Sciatic nerve (tissue), 2 donors: ENCODE measurements around the gene TMEM132C. TPM values are rescaled to one million over a fixed set of nuclear protein-coding genes. Genes with fewer than 3 reads are reported as not detected.

Source experiments
- ATAC-seq: fragments of 200-7000 bp; cut with Tn5 transposase; one replicate; pipeline ENCODE4 v1.9.1; 2020; ENCODE audit warnings: mild to moderate bottlenecking, moderate library complexity
- DNase-seq: peaks from one replicate; pipeline ENCODE4 v3.0.0-alpha.2; 2020; ENCODE audit warnings: low spot score
- intact Hi-C: fragments of 100-400 bp; cut with DNase I; formaldehyde crosslinking; loops from one replicate; pipeline ENCODE4 v1.14.2; 2022
- total RNA-seq: library from RNA; stranded (reverse); fragmentation: NEBNext Ultra II Directional; extraction: Animal tissue kit (Norgen Biotek cat#: 25700); gene quantifications from one replicate; pipeline ENCODE4 v1.2.1, GENCODE V29; 2021
- donor health status: DM: no; HTN: no; CAD: no.
- donor health status: DM: no; HTN: no; CAD: no.

The TMEM132C gene
- total RNA-seq, 1 donor from 2014 or later = 13.5 TPM

DNA sequence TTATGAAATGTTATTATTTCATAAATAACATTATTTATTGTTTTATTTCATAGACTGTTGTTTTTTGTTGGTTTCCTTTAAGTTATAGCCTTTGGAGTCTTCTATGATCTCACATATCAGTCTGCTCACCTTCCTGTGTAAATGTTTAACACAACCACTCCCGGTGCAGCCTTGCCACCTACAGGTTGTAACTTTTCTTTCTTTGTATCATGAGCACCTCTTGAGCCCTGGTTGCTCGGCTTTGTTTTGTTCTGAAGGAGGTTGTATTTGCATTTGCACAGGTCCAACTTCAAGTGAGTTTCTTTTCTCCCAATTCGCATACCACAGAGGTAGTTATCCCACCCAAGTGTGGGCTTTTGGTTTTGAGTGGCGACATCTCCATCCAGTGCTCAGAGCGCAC lies 435.4 kb downstream of the TMEM132C start:
- intact Hi-C loops = no loop called here
- no peak for DNase-seq
- no peak for ATAC-seq

DNA sequence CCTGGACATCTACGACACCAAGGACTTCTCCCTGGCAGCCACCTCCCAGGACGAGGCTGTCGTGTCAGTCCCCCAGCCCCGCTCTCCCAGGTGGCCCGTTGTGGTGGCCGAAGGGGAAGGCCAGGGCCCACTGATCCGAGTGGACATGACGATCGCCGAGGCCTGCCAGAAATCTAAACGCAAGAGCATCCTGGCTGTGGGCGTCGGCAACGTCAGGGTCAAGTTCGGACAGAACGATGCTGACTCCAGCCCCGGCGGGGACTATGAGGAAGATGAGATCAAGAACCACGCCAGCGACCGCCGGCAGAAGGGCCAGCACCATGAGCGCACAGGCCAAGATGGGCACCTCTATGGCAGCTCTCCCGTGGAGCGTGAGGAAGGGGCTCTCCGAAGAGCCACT lies 438.2 kb downstream of the TMEM132C start:
- intact Hi-C loops = no loop called here
- DNase-seq (no peak), ATAC-seq (no peak)

GRCh38 chr12:128707488-128707887 lies 440.5 kb downstream of the TMEM132C start:
- intact Hi-C loops = no loop called here
- no peak for DNase-seq

GRCh38 chr12:128708789-128709188 lies 441.8 kb downstream of the TMEM132C start:
- no peak for ATAC-seq
- intact Hi-C loops = no loop called here
- no peak for DNase-seq

More at GRCh38 chr12:128707488-128707887, 440.5 kb downstream of the TMEM132C start:
- ATAC-seq = no peak

DNA sequence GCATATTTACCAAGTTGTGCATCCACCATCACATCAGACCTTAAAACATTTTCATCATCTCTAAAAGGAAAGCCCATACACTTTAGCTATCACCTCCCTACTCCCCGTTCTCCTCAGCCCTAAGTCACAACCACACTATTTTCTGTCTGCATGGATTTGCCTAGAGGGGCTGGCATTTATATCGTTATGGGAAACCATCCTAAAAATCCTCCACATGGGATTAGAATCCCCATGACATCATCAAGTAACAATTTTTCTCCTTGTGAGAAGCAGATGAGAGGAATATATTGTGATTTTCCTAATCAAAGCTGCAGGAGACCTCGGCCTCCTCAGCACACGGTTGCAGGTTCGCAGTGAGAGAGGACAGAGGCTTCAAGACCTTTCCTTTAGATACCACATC lies 442.7 kb downstream of the TMEM132C start:
- no peak for DNase-seq
- ATAC-seq = no peak
- intact Hi-C loops = no loop called here

DNA sequence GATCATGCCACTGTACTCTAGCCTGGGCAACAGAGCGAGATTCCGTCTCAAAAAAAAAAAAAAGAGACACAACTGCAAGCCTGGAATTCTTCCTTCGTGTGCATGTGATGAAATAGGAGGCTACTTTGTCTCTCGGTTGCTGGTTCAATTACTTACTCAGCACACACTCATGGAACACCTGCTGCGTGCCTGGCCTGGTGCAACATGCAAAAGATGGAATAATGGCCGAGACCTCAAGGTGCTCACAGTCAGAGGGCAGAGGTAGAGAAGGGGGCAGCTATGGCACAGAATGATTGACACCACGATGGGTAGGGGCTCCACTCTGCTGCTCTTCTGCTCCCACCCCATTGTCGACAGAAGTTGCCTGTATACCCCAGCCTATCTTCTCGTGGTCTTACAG lies 444.5 kb downstream of the TMEM132C start:
- intact Hi-C loops = no loop called here
- DNase-seq (no peak), ATAC-seq (no peak)

- no peak for DNase-seq
- intact Hi-C loops = no loop called here
- ATAC-seq = no peak
Observed at GRCh38 chr12:128712622-128713021, 445.7 kb downstream of the TMEM132C start.

DNA sequence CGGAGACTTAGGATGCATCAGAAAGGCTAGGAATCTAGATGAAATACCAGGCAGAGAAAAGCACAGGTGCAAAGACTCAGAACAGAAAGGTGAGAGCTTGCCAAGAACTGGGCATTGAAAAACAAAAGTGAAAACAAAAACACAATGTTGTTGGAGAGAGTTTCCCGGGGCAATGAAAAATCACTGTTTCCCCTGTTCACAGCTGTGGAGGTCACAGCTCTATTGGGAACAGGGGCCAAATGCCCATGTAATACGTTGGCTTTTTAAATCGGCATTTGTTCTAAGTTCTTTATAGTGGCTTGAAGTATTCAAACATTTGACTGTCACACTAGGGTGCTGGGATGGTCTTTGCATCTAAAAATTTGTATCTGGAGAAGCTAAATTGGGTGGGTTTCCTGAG lies 448.5 kb downstream of the TMEM132C start:
- ATAC-seq (no peak), DNase-seq (no peak)
- intact Hi-C loops = no loop called here

DNA sequence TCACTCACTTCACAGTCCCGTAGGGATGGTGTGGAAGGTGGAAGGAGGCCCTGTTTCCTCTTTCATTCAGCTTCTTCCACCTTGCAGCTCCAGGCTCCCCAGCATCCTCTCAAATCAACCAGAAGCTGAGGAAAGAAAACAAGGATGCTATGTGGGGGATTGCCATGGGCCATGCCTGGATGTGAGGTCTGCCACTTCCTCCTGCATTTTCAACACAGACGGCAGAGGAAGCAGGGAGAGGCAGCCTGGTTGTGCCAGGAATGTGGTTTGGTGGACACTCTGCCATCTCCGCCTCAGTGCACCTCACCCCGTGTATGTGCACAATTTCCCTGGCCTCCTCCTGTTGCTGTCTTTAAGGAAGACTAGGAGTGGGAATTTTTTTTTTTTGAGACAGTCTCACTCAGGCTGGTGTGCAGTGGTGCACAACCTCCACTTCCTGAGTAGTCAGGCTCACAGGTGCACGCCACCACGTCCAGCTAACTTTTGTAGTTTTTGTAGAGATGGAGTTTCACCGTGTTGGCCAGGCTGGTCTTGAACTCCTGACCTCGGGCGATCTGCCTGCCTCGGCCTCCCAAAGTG lies 457.6 kb downstream of the TMEM132C start:
- DNase-seq (no peak), ATAC-seq (no peak)
- intact Hi-C loops = no loop called here

- intact Hi-C loops = no loop called here
- no peak for DNase-seq
- ATAC-seq = no peak
Observed at GRCh38 chr12:128726886-128727285, 459.9 kb downstream of the TMEM132C start.

- no peak for ATAC-seq
- no peak for DNase-seq
- intact Hi-C loops = no loop called here
Observed at GRCh38 chr12:128727461-128727860, 460.5 kb downstream of the TMEM132C start.

- DNase-seq = no peak
- ATAC-seq = no peak
- intact Hi-C loops = no loop called here
Observed at GRCh38 chr12:128727999-128728398, 461.0 kb downstream of the TMEM132C start.

- intact Hi-C loops = no loop called here
- DNase-seq (no peak), ATAC-seq (peak; percentile 15)
Observed at GRCh38 chr12:128729628-128730121, 462.7 kb downstream of the TMEM132C start.

GRCh38 chr12:128734371-128734770 lies 467.4 kb downstream of the TMEM132C start:
- intact Hi-C loops = no loop called here
- DNase-seq (no peak), ATAC-seq (no peak)

GRCh38 chr12:128737292-128737966 lies 470.5 kb downstream of the TMEM132C start:
- no peak for DNase-seq
- no peak for ATAC-seq
- intact Hi-C loops = no loop called here

DNA sequence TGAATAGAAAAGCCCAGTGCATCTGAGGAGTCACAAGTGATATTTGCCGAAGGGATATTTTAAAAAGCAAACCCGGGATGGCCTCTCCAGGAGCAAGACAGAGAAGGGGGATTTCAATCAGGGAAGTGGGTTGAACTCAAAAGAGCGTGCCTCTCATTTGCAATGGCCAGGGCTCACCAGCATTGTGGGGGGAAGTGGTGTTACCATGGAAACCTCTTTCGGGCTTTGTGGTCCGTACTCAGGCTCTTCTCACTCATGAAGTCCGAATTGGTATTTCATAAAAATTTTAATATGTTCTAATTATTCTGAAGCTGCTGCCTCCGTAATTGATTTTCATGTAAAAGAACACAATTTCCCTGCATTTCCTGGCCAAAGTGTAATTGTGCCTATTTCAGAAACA lies 476.9 kb downstream of the TMEM132C start:
- intact Hi-C loops = no loop called here
- ATAC-seq (no peak), DNase-seq (no peak)

DNA sequence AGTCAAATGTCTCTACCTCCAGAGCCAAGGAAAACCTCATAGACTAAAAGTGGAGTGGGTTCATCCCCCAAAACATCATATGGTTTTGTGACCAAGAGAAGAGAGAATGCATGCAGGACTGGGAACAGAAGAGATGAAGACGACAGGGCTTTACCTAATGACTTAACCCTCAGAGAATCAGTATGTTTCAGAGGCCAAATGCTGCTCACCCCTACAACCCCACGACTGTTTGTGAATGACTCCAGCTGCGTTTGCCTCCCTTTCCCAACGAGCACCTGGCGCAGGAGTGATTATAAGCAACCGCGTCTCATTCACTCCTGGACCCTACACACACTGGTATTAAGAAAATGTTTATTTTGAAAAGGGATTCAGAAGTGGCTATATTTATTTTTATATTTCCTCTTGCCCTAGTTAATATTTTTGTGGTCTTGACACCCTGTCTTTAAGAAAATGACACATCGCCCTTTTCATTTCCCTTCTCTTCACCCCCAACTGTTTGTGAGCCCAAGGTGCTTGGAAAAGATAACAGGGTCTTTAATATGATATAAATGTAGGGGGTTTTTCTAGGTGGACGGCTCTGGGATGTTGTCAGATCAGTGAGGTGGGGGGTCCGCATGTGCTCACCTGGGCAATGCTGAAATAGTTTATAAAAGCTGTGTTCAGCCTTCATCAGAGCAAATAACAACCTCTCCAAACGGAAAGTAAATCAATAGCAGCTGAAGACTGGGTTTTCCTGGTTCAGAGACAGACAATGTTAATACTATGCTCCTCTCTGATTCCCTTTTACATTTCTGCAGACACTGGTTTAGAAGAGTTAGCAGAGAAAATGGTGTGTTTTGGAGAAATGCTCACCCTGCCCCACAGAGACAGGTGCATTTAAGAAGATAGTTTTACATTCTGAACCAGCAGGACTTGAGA lies 479.1 kb downstream of the TMEM132C start:
- DNase-seq (no peak), ATAC-seq (no peak)
- intact Hi-C loops = no loop called here

GRCh38 chr12:128747441-128747840 lies 480.5 kb downstream of the TMEM132C start:
- intact Hi-C loops = no loop called here
- no peak for DNase-seq
- no peak for ATAC-seq

- no peak for ATAC-seq
- DNase-seq = no peak
- intact Hi-C loops = no loop called here
Observed at GRCh38 chr12:128752386-128752785, 485.4 kb downstream of the TMEM132C start.

- DNase-seq (no peak), ATAC-seq (no peak)
- intact Hi-C loops = no loop called here
Observed at GRCh38 chr12:128753438-128753837, 486.5 kb downstream of the TMEM132C start.
